IMR-90 (cell line): ENCODE results near the gene R3HDM2. TPM values are rescaled to one million over a fixed set of nuclear protein-coding genes. Genes with fewer than 3 reads are reported as not detected.

Experiments
- ATAC-seq: fragments of 200-7000 bp; cut with Tn5 transposase; 2 replicates; pipeline ENCODE4 v1.9.1; 2020; ENCODE audit warnings: low read depth, mild to moderate bottlenecking, moderate library complexity
- BruUV-seq: library from RNA; stranded (reverse); fragments of 400-500 nt; replicated peaks from 2 replicates; lab custom pipeline; 2021; lab: Mats Ljungman, UMichigan
- CTCF ChIA-PET: fragments of 300-600 bp; formaldehyde crosslinking; extraction: SDS; loops from one replicate; lab custom pipeline; 2021; ENCODE audit warnings: antibody characterized with exemption; lab: Yijun Ruan, JAX
- POLR2A ChIA-PET: fragments of 300-600 bp; sonication (Branson Sonifier 250); formaldehyde crosslinking; loops from one replicate; lab custom pipeline; 2022; ENCODE audit warnings: antibody characterized with exemption; ENCODE audit not compliant: unreplicated experiment; lab: Charles Lee
- DNase-seq: peaks from one replicate; pipeline ENCODE4 v3.0.0; 2013
- H2AFZ ChIP-seq: replicated peaks from 2 replicates; pipeline ENCODE3; 2013; ENCODE audit warnings: low read length, mild to moderate bottlenecking; ENCODE audit not compliant: poor library complexity
- H2AK5ac ChIP-seq: 2 replicates; pipeline ENCODE4 v1.6.1; 2013; ENCODE audit warnings: low read depth, low read length, inconsistent platforms
- H2AK9ac ChIP-seq: replicated peaks from 2 replicates; pipeline ENCODE3; 2013; ENCODE audit warnings: mild to moderate bottlenecking, low read depth, low read length, moderate library complexity; ENCODE audit not compliant: poor library complexity
- H2BK120ac ChIP-seq: 2 replicates; pipeline ENCODE4 v1.6.1; 2013; ENCODE audit warnings: low read depth, low read length, inconsistent platforms
- H2BK15ac ChIP-seq: 3 replicates; pipeline ENCODE4 v1.6.1; 2013; ENCODE audit warnings: low read depth, low read length, inconsistent platforms
- H2BK20ac ChIP-seq: 2 replicates; pipeline ENCODE4 v1.6.1; 2013; ENCODE audit warnings: low read depth, mild to moderate bottlenecking, inconsistent platforms, low read length, moderate library complexity
- H2BK5ac ChIP-seq: 2 replicates; pipeline ENCODE4 v1.6.1; 2013; ENCODE audit warnings: mild to moderate bottlenecking, low read depth, low read length, inconsistent platforms; ENCODE audit not compliant: poor library complexity, severe bottlenecking
- H3K14ac ChIP-seq: replicated peaks from 2 replicates; pipeline ENCODE4 v1.6.1; 2013; ENCODE audit warnings: low read depth, low read length, inconsistent platforms
- H3K18ac ChIP-seq: 2 replicates; pipeline ENCODE4 v1.6.1; 2013; ENCODE audit warnings: low read depth, low read length, control low read depth
- H3K23ac ChIP-seq: 2 replicates; pipeline ENCODE4 v1.6.1; 2013; ENCODE audit warnings: low read depth, low read length, inconsistent platforms
- H3K27ac ChIP-seq: 2 replicates; pipeline ENCODE4 v1.5.1; 2013; ENCODE audit warnings: mild to moderate bottlenecking, control low read depth, low read length; ENCODE audit not compliant: insufficient read depth
- H3K27me3 ChIP-seq: 2 replicates; pipeline ENCODE4 v1.6.1; 2013; ENCODE audit warnings: low read length; ENCODE audit not compliant: control insufficient read depth, insufficient read depth
- H3K36me3 ChIP-seq: 2 replicates; pipeline ENCODE4 v1.6.1; 2013; ENCODE audit warnings: low read length, mixed read lengths; ENCODE audit not compliant: control insufficient read depth, insufficient read depth
- H3K4ac ChIP-seq: 2 replicates; pipeline ENCODE4 v1.6.1; 2013; ENCODE audit warnings: low read depth, low read length, inconsistent platforms
- H3K4me1 ChIP-seq: 2 replicates; pipeline ENCODE4 v1.6.1; 2013; ENCODE audit warnings: low read length, mixed read lengths; ENCODE audit not compliant: control insufficient read depth, insufficient read depth
- H3K4me2 ChIP-seq: 2 replicates; pipeline ENCODE4 v1.6.1; 2013; ENCODE audit warnings: low read depth, mild to moderate bottlenecking, control low read depth, low read length, moderate library complexity
- H3K4me3 ChIP-seq: 2 replicates; pipeline ENCODE4 v1.5.1; 2013; ENCODE audit warnings: low read depth, mild to moderate bottlenecking, control low read depth, low read length, moderate library complexity; ENCODE audit not compliant: insufficient read depth
- H3K56ac ChIP-seq: 2 replicates; pipeline ENCODE4 v1.6.1; 2013; ENCODE audit warnings: low read length, inconsistent platforms; ENCODE audit not compliant: insufficient read depth; ENCODE audit errors: extremely low read depth
- H3K79me1 ChIP-seq, 2 experiments: 2 replicates each; pipeline ENCODE4 v1.6.1; 2013; ENCODE audit warnings: low read length in 2 of 2, inconsistent platforms in 1 of 2, low read depth in 1 of 2
- H3K9ac ChIP-seq: 2 replicates; pipeline ENCODE4 v1.6.1; 2013; ENCODE audit warnings: low read depth, low read length, control low read depth
- H3K9me1 ChIP-seq: 2 replicates; pipeline ENCODE4 v1.6.1; 2013; ENCODE audit warnings: low read length, inconsistent platforms; ENCODE audit not compliant: insufficient read depth
- H3K9me3 ChIP-seq: 2 replicates; pipeline ENCODE4 v1.6.1; 2013; ENCODE audit warnings: low read length; ENCODE audit not compliant: control insufficient read depth, insufficient read depth
- H4K20me1 ChIP-seq: 2 replicates; pipeline ENCODE4 v1.6.1; 2013; ENCODE audit warnings: low read length, inconsistent platforms; ENCODE audit not compliant: insufficient read depth
- H4K5ac ChIP-seq: 2 replicates; pipeline ENCODE4 v1.6.1; 2013; ENCODE audit warnings: mild to moderate bottlenecking, low read depth, low read length, control low read depth
- H4K8ac ChIP-seq, 2 experiments: 2 replicates each; pipeline ENCODE4 v1.6.1; 2013; ENCODE audit warnings: low read depth in 2 of 2, low read length in 2 of 2, control low read depth in 1 of 2, inconsistent platforms in 1 of 2
- H4K91ac ChIP-seq: 2 replicates; pipeline ENCODE4 v1.6.1; 2013; ENCODE audit warnings: low read depth, low read length, inconsistent platforms; ENCODE audit not compliant: insufficient read depth
- CEBPB ChIP-seq: IDR thresholded peaks from 2 replicates; pipeline ENCODE4 v1.6.1; 2012; ENCODE audit warnings: low read depth, low read length, improper control_type of control experiment
- CHD1 ChIP-seq: IDR thresholded peaks from 2 replicates; pipeline ENCODE4 v1.6.1; 2012; ENCODE audit warnings: low read depth, low read length, improper control_type of control experiment
- FOS ChIP-seq: fragments of 150-350 bp; IDR thresholded peaks from 2 replicates; pipeline ENCODE4 v1.6.1; 2016; ENCODE audit warnings: low read depth, low read length
- MAFK ChIP-seq: IDR thresholded peaks from 2 replicates; pipeline ENCODE4 v1.6.1; 2012; ENCODE audit warnings: low read depth, low read length, improper control_type of control experiment
- MAZ ChIP-seq: IDR thresholded peaks from 2 replicates; pipeline ENCODE4 v1.6.1; 2012; ENCODE audit warnings: low read depth, mild to moderate bottlenecking, low read length, improper control_type of control experiment, moderate library complexity, borderline replicate concordance
- MXI1 ChIP-seq: IDR thresholded peaks from 2 replicates; pipeline ENCODE4 v1.6.1; 2012; ENCODE audit warnings: low read depth, mild to moderate bottlenecking, low read length, moderate library complexity, borderline replicate concordance
- POLR2A ChIP-seq: IDR thresholded peaks from 2 replicates; pipeline ENCODE4 v1.6.1; 2012; ENCODE audit warnings: mild to moderate bottlenecking, low read depth, low read length
- RAD21 ChIP-seq: IDR thresholded peaks from 2 replicates; pipeline ENCODE4 v1.6.1; 2012; ENCODE audit warnings: low read length, improper control_type of control experiment
- RFX5 ChIP-seq: IDR thresholded peaks from 2 replicates; pipeline ENCODE4 v1.8.0; 2012; ENCODE audit warnings: low read depth, mild to moderate bottlenecking, low read length, moderate library complexity
- WGBS, 2 experiments: methylation state at CpG; one replicate each; pipeline versions ENCODE4 v1.1.5 to v1.1.7; 2013; ENCODE audit warnings: missing lambda C conversion rate in 2 of 2; ENCODE audit not compliant: insufficient read length in 1 of 2; ENCODE audit errors: extremely low coverage in 2 of 2; 5-methylcytosine and 5-hydroxymethylcytosine counted together
- dilution Hi-C: fragments of 300-500 bp; cut with HindIII; formaldehyde crosslinking; loops from one replicate; pipeline ENCODE4 v1.14.3; 2018; ENCODE audit warnings: low sequenced_read_pairs; ENCODE audit not compliant: unreplicated experiment
- in situ Hi-C: fragments of 300-500 bp; cut with MboI; formaldehyde crosslinking; loops from 3 replicates; pipeline ENCODE4 v1.14.3; 2019; ENCODE audit warnings: low sequenced_read_pairs, inconsistent platforms, mixed read lengths
- intact Hi-C: fragments of 100-400 bp; cut with micrococcal nuclease; formaldehyde crosslinking; loops from 2 replicates; pipeline ENCODE4 v1.10.0; 2022
- polyA plus RNA-seq, 3 experiments: library from polyadenylated mRNA; depleted of rRNA; stranded (reverse); fragments of >200 nt; gene quantifications; 2 replicates each; pipeline ENCODE4 v1.2.3, GENCODE V29; 2012; ENCODE audit warnings: low replicate concordance in 1 of 3
- total RNA-seq: library from RNA; depleted of rRNA; stranded (reverse); fragments of >200 nt; gene quantifications from 2 replicates; pipeline ENCODE4 v1.2.3, GENCODE V29; 2012
- TF ChIP-seq, protein P1 (sequence below): fragments of 150-350 bp; IDR thresholded peaks from 2 replicates; pipeline ENCODE4 v1.6.1; 2017; ENCODE audit warnings: mild to moderate bottlenecking, antibody characterized with exemption, low read length, low read depth
- TF ChIP-seq, protein P2 (sequence below): fragments of 150-350 bp; IDR thresholded peaks from 2 replicates; pipeline ENCODE4 v1.6.1; 2016; ENCODE audit warnings: low read depth, mild to moderate bottlenecking, low read length, moderate library complexity, borderline replicate concordance
- TF ChIP-seq, protein P3 (sequence below): conservative IDR thresholded peaks from 2 replicates; pipeline ENCODE4 v1.5.1; 2012; ENCODE audit warnings: mild to moderate bottlenecking, low read depth, low read length, improper control_type of control experiment

The R3HDM2 gene
- total and polyA plus RNA-seq, 2 of the 4 experiments (the other 2 are of a cell fraction), result 7.5 to 28.4 TPM

DNA sequence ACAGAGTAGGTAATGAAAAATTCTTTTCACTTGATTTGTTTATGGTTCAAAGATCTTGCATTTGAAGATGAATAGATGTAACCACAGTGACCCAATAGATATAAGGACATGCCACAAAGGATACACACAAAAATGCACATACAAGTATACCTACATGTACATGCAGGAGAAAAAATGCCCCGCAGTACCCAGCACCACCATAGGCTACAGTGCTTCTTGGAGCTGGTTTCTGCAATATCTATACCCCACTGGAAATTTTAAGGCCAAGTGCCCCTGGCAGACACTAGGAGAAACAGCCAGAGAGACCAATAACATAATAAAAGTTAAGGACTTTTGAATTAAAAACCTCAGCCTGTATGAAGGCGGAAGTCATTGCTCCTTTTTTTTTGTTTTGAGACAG is 167.7 kb downstream of the R3HDM2 start:
- Histone ChIP-seq H2BK5ac (no peak overlapping the region), H3K23ac (no peak overlapping the region), H4K8ac (no peak overlapping the region), H3K36me3 (peaks cover 29% of the 10 kb centered on the region), H4K5ac (no peak overlapping the region), H2AK5ac (no peak overlapping the region), H2BK120ac (no peak overlapping the region), H2AK9ac (no peak overlapping the region), H3K18ac (no peak overlapping the region), H3K4me1 (no peaks in the 10 kb centered on the region; the same call in 1 of the 2 replicates), H3K4me3 (no peak overlapping the region), H2BK15ac (no peak overlapping the region), H3K4me2 (no peak overlapping the region), H3K27me3 (no peaks in the 10 kb centered on the region), H2AFZ (no peak overlapping the region), H3K9me3 (no peaks in the 10 kb centered on the region), H3K27ac (no peak overlapping the region), H2BK20ac (no peak overlapping the region), H3K56ac (no peak overlapping the region), H3K14ac (no peak overlapping the region), H3K9me1 (peaks cover 3% of the 10 kb centered on the region; the same call in 1 of the 2 replicates), H4K20me1 (no peaks in the 10 kb centered on the region; the same call in 1 of the 2 replicates), H3K9ac (no peak overlapping the region), H4K91ac (no peak overlapping the region), H3K79me1 (peaks cover 0 to 11% of the 10 kb centered on the region in 2 experiments; a peak in 1 of 4 replicates), H3K4ac (no peak overlapping the region)
- ATAC-seq (no peak), DNase-seq (no peak)
- ChIA-PET POLR2A (no interaction called here), CTCF (interaction anchor here (0.6 to 0.7 kb wide), 2 partner anchors 45 to 193 kb away, joined by 3 read pairs; no protein-coding TSS in a partner anchor)
- 100% methylated on average over 1 of the region's 2 CpGs; no CpG with 5 or more reads in 1 of the 2 experiments for WGBS, 2 experiments
- no peak for TF ChIP-seq CEBPB
- TF ChIP-seq MAZ, result no peak
- no peak for TF ChIP-seq CHD1
- no peak for TF ChIP-seq RFX5
- TF ChIP-seq RAD21, result no peak
- TF ChIP-seq, protein P1, sequence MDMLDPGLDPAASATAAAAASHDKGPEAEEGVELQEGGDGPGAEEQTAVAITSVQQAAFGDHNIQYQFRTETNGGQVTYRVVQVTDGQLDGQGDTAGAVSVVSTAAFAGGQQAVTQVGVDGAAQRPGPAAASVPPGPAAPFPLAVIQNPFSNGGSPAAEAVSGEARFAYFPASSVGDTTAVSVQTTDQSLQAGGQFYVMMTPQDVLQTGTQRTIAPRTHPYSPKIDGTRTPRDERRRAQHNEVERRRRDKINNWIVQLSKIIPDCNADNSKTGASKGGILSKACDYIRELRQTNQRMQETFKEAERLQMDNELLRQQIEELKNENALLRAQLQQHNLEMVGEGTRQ, result no peak
- TF ChIP-seq, protein P2, sequence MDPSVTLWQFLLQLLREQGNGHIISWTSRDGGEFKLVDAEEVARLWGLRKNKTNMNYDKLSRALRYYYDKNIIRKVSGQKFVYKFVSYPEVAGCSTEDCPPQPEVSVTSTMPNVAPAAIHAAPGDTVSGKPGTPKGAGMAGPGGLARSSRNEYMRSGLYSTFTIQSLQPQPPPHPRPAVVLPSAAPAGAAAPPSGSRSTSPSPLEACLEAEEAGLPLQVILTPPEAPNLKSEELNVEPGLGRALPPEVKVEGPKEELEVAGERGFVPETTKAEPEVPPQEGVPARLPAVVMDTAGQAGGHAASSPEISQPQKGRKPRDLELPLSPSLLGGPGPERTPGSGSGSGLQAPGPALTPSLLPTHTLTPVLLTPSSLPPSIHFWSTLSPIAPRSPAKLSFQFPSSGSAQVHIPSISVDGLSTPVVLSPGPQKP, result no peak
- TF ChIP-seq POLR2A, result no peak
- no peak for TF ChIP-seq MAFK
- no peak for TF ChIP-seq MXI1
- TF ChIP-seq, protein P3, sequence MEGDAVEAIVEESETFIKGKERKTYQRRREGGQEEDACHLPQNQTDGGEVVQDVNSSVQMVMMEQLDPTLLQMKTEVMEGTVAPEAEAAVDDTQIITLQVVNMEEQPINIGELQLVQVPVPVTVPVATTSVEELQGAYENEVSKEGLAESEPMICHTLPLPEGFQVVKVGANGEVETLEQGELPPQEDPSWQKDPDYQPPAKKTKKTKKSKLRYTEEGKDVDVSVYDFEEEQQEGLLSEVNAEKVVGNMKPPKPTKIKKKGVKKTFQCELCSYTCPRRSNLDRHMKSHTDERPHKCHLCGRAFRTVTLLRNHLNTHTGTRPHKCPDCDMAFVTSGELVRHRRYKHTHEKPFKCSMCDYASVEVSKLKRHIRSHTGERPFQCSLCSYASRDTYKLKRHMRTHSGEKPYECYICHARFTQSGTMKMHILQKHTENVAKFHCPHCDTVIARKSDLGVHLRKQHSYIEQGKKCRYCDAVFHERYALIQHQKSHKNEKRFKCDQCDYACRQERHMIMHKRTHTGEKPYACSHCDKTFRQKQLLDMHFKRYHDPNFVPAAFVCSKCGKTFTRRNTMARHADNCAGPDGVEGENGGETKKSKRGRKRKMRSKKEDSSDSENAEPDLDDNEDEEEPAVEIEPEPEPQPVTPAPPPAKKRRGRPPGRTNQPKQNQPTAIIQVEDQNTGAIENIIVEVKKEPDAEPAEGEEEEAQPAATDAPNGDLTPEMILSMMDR, result no peak
- TF ChIP-seq FOS, result no peak
- in situ Hi-C loops, result no loop called here
- intact Hi-C loops, result loop anchor here (1.0 kb wide), 1 partner anchor 190 kb away; no protein-coding TSS in a partner anchor
- dilution Hi-C loops, result no loop called here
- BruUV-seq, result no TSS peak
